GM21786 (cell line): ENCODE data around the gene SEC23IP.
"Not testable (repeated sequence)": the region's sequence is repeated elsewhere in the genome, so short reads cannot be mapped to it uniquely, and the experiment has no call there.

Source experiments
- ATAC-seq: cut with Tn5 transposase; IDR thresholded peaks from one replicate; pipeline ENCODE4 v1.9.1; 2021; ENCODE audit not compliant: unreplicated experiment

Gene SEC23IP

DNA sequence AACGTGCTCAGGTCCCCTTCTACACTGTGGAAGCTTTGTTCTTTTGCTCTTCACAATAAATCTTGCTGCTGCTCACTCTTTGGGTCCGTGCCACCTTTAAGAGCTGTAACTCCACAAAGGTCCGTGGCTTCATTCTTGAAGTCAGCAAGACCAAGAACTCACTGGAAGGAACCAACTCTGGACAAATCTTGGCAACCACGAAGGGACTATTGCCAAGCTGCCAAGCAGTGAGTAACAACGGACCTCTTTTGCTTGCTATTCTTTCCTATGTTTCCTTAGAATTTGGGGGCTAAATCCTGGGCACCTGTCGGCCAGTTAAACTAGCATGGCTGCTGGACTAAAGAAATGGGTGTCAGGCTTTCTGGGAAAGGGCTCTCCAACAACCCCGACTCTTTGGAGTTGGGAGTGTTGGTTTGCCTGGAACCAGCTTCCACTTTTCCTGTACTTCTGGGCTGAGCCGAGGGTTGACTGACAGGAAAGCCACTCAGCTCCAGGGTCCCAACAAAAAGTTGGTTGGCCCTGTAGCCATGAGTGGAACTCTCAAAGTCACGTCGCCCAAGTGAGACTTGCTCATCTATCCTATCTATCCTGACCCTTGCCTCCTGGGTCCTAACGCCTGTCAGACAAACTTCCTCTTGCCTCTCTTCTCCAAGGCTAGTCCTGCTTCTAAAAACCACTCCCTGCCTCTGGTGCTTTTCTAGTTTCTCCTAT, 8.5 kb upstream of the SEC23IP start:
- ATAC-seq, result not testable (repeated sequence)

DNA sequence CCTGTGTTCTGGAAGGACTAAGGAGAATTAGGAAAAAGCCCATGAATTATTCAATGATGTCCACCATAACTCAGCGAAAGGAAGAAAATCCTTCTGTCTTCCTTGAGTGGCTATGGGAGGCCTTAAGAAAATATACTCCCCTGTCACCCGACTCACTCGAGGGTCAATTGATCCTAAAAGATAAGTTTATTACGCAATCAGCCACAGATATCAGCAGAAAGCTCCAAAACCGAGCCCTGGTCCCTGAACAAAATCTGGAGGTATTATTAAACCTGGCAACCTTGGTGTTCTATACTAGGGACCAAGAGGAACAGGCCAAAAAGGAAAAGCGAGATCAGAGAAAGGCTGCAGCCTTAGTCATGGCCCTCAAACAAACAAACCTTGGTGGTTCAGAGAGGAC, 6.5 kb upstream of the SEC23IP start:
- not testable (repeated sequence) for ATAC-seq

DNA sequence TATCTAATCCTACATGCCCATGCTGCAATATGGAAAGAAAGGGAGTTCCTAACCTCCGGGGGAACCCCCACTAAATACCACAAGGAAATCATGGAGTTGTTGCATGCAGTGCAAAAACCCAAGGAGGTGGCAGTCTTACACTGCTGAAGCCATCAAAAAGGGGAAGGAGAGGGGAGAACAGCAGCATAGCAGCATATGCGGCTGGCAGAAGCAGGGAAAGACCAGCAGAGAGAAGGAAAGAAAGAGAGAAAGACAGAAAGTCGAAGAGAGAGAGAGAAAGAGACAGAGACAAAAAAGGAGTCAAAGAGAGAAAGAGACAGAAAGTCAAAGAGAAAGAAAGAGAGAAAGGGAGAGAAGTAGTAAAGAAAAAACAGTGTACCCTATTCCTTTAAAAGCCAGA, 3.8 kb upstream of the SEC23IP start:
- ATAC-seq, result not testable (repeated sequence)

DNA sequence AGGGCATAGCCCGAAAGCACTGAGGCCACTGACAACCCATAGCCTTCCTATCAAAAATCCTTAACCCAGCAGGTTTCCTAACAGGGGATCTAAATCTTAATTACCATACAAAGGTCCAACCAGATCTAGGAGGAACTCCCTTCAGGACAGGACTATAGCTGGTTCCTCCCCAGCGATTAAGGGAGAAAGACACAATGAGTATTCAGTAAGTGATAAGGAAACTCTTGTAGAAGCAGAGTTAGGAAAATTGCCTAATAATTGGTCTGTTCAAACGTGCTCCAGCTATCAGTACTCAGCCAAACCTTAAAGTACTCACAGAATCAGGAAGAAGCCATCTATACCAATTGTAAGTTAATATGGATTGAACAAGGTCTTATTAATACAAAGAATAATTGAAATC, 3.3 kb upstream of the SEC23IP start:
- not testable (repeated sequence) for ATAC-seq

DNA sequence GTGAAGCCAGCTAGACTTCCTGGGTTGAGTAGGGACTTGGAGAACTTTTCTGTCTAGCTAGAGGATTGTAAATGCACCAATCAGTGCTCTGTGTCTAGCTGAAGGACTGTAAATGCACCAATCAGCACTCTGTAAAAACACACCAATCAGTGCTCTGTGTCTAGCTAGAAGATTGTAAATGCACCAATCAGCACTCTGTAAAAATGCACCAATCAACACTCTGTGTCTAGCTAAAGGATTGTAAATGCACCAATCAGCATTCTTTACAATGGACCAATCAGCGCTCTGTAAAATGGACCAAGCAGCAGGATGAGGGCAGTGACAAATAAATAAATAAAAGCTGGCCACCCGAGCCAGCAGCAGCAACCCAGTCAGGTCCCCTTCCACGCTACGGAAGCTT, 2.2 kb upstream of the SEC23IP start:
- ATAC-seq, result not testable (repeated sequence)

DNA sequence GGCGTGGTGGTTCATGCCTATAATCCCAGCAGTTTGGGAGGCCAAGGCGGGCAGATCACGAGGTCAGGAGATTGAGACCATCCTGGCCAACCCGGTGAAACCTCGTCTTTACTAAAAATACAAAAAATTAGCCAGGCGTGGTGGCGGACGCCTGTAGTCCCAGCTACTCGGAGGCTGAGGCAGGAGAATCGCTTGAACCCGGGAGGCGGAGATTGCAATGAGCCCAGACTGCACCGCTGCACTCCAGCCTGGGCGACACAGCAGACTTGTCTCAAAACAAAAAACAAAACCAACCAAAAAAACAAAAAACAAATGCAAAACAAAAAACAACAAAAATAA, 712 bp upstream of the SEC23IP start:
- not testable (repeated sequence) for ATAC-seq

DNA sequence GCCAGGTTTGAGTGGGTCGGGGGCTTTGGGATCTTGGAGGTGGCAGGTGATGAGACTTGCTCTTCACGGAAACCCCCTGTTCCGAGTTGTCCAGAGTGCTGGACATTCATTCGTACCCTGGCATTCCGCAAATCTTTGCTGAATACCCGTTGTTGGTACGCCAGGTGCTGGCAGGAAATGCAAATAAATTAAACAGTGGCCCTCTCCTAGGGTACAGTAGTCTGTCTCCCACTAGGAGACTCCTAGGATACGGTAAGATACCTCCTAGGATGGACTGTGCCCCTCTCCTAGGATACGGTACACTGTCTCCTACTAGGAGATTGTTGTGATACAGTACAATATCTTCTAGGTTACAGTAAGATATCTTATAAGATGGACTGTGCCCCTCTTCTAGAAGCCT, 544 bp downstream of the SEC23IP start:
- no peak for ATAC-seq

DNA sequence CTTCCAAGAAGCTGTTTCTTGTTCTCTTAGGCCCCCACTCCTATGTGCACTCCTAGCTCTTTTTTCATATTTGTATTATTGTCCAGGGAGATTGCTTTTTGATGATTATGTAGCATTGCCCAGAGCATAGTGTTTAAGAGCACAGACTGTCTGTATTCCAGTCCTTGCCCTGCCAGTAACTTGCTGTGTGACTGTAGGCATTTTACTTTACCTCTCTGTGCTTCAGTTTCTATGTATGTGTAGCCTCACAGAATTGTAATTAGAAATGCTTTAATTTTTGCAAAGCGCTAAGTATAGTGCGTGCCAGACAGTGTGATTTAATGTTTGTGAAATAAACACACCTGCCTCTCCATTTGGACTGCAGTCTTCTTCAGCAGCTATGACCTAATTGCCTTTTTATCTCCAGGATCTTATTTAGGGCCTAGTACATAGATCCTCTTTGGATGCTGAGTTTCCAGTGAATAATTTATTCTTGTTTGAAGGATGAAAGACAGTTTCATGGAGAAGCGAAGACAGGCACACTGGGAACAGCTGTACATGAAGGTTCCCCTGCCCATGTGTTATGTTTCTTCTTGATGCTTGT, 1.4 kb downstream of the SEC23IP start:
- no peak for ATAC-seq

DNA sequence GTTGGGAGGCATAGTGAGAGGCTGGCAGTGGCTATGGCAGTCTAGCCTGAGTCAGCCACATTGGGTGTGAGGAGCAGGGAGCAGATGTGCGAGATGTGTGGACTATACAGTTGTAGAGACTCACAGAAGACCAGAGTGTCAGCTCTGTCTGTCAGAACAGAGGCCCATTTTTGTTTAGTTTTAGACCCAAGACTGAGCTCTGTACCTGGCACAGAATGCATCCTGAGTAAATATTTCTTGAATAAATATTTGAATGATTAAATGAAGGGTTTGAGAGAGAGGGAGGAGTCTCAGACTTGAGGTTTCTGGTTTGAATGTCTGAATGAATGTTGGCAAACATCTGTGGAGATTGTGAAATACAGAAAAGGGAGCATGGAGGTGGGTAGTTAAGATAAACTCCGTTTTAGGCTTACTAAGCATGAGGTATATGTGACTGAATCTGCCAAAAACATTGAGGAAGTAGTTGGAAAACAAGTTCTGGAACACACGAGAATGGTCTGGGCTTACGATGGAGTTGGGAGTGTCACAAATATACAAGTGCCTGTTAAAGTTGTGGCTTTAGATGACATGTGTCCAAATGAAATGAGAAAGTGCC, 3.6 kb downstream of the SEC23IP start:
- no peak for ATAC-seq

DNA sequence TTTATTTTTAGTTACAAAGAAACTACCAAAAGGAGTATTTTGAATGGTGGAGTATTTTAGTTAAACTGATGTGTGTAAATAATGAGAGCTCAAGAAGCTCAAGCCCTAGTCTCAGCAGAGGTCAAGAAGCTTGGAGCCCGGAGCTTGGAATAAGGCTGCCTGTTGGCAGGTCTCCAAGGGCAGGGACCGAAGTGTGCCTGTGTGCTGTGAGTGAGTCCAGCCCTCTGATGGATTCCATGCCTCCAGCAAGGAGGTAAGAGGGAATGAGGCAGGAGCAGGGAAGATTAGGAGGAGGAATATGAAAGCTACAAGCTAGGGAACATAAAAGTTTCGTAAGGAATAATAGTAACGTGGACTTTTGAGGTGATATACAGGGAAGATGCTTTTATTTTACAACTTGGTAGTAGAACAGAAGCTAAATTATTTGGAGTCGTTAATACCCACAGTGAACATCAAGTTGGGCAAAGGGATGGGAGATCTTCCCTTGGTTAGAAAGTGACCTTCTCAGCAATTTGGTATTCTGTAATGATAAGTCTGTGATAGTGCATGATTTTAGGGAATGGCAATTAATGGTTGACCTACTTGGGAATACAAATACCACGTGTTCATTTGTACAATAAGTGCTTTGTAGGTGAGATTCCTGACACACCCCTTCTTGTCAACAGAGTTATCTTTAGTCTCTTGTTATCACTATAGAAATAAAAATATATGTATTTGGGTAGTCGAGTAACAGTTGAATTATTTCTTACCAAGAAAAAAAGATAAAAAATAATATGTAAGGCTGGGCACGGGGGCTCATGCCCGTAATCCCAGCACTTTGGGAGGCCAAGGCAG, 4.6 kb downstream of the SEC23IP start:
- ATAC-seq, result no peak

DNA sequence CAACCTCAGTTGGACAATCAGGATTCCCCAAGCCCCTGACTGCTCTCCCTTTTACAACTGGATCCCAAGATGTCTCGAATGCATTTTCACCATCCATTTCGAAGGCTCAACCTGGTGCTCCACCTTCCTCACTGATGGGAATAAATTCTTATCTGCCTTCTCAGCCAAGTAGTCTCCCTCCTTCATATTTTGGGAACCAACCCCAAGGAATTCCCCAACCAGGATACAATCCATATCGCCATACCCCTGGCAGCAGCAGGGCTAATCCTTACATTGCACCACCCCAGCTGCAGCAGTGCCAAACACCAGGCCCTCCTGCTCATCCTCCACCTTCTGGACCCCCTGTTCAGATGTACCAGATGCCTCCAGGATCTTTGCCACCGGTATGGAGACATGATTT, 6.0 kb downstream of the SEC23IP start:
- ATAC-seq, result no peak

DNA sequence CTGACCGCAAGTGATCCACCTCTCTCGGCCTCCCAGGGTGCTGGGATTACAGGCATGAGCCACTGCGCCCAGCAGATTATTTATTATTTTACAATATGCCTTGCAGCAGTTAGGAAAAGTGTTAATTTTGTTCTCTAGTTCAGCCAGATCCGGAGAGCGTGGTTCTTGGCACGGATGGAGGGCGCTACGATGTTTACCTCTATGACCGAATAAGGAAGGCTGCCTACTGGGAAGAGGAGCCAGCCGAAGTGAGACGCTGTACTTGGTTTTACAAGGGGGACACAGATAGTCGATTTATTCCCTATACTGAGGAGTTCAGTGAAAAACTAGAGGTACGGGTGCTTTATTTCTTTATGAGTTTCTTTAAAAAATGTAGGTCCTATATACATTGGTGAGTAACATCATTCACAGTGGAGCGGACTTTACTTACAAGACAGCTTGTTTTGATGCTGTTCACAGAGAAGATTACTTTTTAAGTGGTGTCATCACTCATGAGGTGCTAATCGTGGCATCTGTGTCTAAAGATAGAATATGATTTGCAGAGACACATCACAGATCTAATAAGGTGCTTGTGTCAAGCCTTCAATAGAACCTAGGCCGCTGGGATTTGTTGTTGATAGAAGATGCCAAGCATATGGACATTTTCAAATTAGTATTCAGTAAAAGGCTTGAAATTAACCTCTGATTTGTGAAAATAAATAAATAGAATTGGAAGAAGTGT, 11.6 kb downstream of the SEC23IP start:
- ATAC-seq, result no peak

DNA sequence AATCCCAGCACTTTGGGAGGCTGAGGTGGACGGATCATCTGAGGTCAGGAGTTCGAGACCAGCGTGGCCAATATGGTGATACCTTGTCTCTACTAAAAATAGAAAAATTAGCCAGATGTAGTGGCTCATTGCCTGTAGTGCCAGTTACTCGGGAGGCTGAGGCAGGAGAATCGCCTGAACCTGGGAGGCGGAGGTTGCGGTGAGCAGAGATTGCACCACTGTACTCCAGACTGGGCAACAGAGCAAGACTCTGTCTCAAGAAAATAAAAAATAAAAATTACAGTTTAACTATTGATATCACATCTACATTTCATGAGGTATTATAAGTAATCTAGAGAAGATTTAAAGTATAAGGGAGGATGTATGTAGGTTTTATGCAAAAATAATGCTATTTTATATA, 15.2 kb downstream of the SEC23IP start:
- ATAC-seq, result not testable (repeated sequence)

DNA sequence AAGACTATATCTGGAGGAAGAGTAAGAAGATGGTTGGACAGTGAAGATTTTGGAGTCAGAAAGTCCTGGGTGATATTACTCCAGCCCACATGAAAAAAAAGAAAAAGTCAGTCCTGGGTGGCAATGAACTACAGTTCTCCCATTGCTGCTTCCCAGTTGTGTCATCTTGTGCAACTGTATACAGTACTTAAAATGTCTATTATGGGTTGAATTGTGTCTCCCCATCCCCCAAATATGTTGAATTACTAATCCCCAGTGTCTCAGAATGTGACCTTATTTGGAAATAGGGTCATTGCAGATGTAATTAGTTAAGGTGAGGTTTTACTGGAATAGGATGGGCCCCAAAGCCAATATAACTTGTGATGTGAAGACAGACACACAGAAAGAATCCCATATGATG, 15.6 kb downstream of the SEC23IP start:
- no peak for ATAC-seq

DNA sequence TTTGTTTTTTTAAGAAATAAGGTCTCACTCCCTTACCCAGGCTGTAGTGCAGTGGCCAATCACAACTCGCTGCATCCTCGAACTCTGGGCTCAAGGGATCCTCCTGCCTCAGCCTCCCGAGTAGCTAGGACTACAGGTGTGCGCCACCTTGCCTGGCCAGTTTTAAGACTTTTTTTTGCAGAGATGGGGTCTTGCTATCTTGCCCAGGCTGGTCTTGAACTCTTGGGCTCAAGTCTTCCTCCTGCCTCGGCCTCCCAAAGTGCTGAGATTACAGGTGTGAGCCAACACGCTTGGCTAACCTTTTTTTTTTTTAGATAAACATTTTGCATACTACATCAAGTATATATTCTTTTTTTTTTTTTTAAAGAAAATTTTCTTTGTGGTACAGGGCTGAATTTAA, 18.2 kb downstream of the SEC23IP start:
- no peak for ATAC-seq

DNA sequence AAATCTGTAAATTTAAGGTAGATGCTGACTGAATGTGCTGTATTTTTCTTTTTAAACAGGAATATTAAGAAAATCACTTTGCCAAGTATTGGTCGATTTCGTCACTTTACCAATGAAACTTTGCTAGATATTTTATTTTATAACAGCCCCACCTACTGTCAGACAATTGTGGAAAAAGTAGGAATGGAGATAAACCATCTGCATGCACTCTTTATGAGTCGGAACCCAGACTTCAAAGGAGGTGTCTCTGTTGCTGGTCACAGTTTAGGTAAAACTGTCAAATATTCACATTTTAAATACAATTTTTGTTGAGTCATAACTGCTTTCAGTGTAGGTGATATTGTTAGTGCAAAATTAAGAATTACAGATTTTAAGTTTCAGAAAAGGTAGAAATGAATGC, 25.2 kb downstream of the SEC23IP start:
- ATAC-seq, result no peak

DNA sequence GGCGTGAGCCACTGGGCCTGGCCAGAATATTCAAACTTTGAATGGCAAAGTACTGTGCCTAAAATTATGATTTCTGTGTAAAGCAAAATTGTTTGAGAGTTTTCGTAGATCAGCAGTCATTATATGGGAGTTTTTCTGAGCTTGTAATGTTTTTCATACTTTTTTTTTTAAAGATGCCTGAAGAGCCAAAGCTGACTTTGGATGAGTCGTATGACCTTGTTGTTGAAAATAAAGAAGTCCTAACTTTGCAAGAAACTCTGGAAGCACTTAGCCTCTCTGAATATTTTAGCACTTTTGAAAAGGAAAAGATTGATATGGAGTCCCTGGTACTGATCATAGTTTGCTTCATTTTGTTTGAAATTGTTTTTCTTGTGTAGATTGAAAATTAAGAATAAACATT, 26.7 kb downstream of the SEC23IP start:
- no peak for ATAC-seq

DNA sequence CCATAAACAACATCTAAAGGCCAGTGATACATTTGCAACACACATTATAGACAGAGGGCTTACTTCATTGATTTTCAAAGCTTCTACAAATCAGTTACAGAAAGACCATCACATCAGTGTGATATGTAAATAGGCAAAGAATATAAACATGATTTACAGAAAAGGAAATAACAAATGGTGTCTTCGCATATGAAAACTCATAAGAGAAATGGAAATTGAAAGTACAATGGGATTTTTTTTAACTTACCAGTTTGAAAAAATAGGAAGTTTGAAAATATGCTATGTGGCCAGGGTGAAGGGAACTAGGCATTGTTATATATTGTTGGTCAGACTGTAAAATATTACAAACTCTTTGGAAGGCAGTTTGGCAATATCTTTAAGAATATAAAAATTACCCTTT, 27.3 kb downstream of the SEC23IP start:
- ATAC-seq, result peak; percentile 71

DNA sequence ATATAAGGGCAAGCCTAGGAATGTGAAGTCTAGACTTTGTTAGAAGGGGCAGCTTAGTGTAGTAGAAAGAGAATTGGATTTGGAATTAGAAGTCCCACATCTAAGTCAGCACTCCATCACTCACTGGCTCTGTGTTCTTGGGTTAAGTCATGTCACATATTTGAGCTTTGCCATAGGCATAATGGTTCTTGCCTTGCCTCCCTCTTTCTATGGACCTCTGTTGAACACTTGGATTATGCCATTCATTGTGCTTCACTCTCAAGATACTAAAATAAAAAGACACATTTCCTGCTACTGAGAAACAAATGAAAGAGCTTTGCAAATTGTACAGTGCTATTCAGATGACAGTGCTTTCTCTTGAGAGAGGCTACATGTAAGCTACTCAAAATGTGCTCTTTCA, 35.9 kb downstream of the SEC23IP start:
- ATAC-seq, result no peak

DNA sequence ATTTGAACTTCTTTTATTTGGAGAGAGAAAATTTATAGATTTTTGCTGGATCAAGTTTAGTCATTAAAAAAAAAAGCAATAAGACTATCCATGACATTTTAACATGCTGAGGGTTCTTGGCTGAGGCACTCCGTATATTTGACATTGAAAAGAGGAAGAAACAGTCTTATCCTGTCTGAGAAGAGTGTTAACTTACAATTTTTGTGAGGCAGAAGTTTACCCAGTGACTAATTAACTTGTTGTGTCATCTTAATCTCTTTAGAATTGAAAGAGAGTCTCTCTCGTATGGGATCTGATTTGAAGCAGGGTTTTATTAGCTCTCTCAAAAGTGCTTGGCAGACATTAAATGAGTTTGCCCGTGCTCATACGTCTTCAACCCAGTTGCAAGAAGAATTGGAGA, 39.3 kb downstream of the SEC23IP start:
- no peak for ATAC-seq

DNA sequence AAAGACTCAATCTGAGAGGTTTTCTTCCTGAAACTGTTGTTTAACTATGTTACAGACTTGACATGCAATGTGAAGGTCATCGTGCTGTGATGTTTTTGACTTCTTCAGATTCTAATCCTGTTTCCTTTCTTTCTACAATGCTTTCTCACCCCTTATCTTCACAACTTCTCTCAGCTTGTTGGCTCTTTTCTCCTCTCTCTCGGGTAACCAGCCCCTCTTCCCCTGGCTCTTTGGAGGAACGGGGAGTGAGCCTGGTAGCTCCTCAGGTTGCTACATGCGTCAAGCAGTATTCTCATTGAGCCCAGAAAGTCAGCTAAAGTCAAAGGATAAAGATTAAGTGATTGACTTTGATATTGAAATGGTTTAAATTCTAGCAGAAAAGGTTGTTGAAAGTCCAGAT, 40.1 kb downstream of the SEC23IP start:
- no peak for ATAC-seq
